NCI-H187 treated with DMSO at 0.1 percent for 48 hours (cell line): ENCODE data around the gene ZDHHC1.

Source experiments
- DNase-seq: peaks from one replicate; lab custom pipeline; 2025; lab: John Stamatoyannopoulos, UW

The ZDHHC1 gene

GRCh38 chr16:67415872-67416793 is at the start of gene ZDHHC1:
Gene ZDHHC1, minus strand, starts transcription at chr16:67416477. Its CDS starts 8,702 bp downstream, at chr16:67407775.
- no peak for DNase-seq

GRCh38 chr16:67464565-67464964 is 48.3 kb upstream of the ZDHHC1 start:
- no peak for DNase-seq

- DNase-seq: no peak
These were observed 47.4 kb upstream of the ZDHHC1 start for GRCh38 chr16:67463691-67464090.

- no peak for DNase-seq
These were observed 46.8 kb upstream of the ZDHHC1 start for GRCh38 chr16:67463059-67463458.

- no peak for DNase-seq
These were observed 46.0 kb upstream of the ZDHHC1 start for GRCh38 chr16:67462279-67462655.

- DNase-seq: no peak
These were observed 45.5 kb upstream of the ZDHHC1 start for GRCh38 chr16:67461600-67462278.

- DNase-seq: no peak
These were observed 44.7 kb upstream of the ZDHHC1 start for GRCh38 chr16:67460961-67461360.

- DNase-seq: no peak
These were observed 43.9 kb upstream of the ZDHHC1 start for GRCh38 chr16:67460168-67460567.

GRCh38 chr16:67459861-67460150 is 43.5 kb upstream of the ZDHHC1 start:
- DNase-seq: no peak

GRCh38 chr16:67459066-67459860 is 43.0 kb upstream of the ZDHHC1 start:
- DNase-seq: no peak

- no peak for DNase-seq
These were observed 41.9 kb upstream of the ZDHHC1 start for GRCh38 chr16:67458121-67458641.

GRCh38 chr16:67457611-67458010 is 41.3 kb upstream of the ZDHHC1 start:
- no peak for DNase-seq

GRCh38 chr16:67456391-67457081 is 40.3 kb upstream of the ZDHHC1 start:
- DNase-seq: no peak

- no peak for DNase-seq
These were observed 38.6 kb upstream of the ZDHHC1 start for GRCh38 chr16:67454852-67455251.

- DNase-seq: no peak
These were observed 37.8 kb upstream of the ZDHHC1 start for GRCh38 chr16:67454104-67454503.

GRCh38 chr16:67451704-67452435 is 35.6 kb upstream of the ZDHHC1 start:
- no peak for DNase-seq

GRCh38 chr16:67451061-67451703 is 34.9 kb upstream of the ZDHHC1 start:
- DNase-seq: no peak

- DNase-seq: no peak
These were observed 33.5 kb upstream of the ZDHHC1 start for GRCh38 chr16:67449739-67450138.

- no peak for DNase-seq
These were observed 33.1 kb upstream of the ZDHHC1 start for GRCh38 chr16:67449336-67449735.

- DNase-seq: no peak
These were observed 32.3 kb upstream of the ZDHHC1 start for GRCh38 chr16:67448580-67448979.
